Transverse colon (tissue), 4 donors: ENCODE measurements around the gene ANAPC15. TPM values are rescaled to one million over a fixed set of nuclear protein-coding genes. Genes with fewer than 3 reads are reported as not detected.

Experiments used
- DNase-seq: peaks from one replicate; pipeline ENCODE4 v3.0.0-alpha.2; 2019
- H3K27ac ChIP-seq, 4 donors: fragments of 200-600 bp; sonication (generic); 2 replicates each; pipeline ENCODE4 v1.5.1; 2016 to 2018; ENCODE audit warnings: inconsistent platforms in 4 of 4
- H3K27me3 ChIP-seq: fragments of 200-600 bp; sonication (generic); 2 replicates; pipeline ENCODE4 v1.5.1; 2017; ENCODE audit warnings: inconsistent platforms
- H3K36me3 ChIP-seq, 4 donors: fragments of 200-600 bp; sonication (generic); 2 replicates each; pipeline ENCODE4 v1.5.1; 2017 to 2019; ENCODE audit warnings: inconsistent platforms in 4 of 4
- H3K4me1 ChIP-seq, 4 donors: fragments of 200-600 bp; sonication (generic); 2 replicates each; pipeline ENCODE4 v1.5.1; 2017 to 2020; ENCODE audit warnings: inconsistent platforms in 4 of 4
- H3K4me3 ChIP-seq, 4 donors: fragments of 200-600 bp; sonication (generic); 1 replicate in 1 of 4; 2 replicates in 3 of 4; pipeline versions ENCODE4 v1.5.1 to v1.6.1; 2017 to 2019; ENCODE audit warnings: inconsistent platforms in 4 of 4
- H3K9me3 ChIP-seq, 2 donors: fragments of 200-600 bp; sonication (generic); 2 replicates each; pipeline ENCODE4 v1.5.1; 2017 to 2019; ENCODE audit warnings: inconsistent platforms in 2 of 2
- CTCF ChIP-seq, 5 experiments: fragments of 200-600 bp in 3 of 5; fragments of 450-650 bp in 2 of 5; sonication (generic) in 3 of 5; IDR thresholded peaks; 1 replicate in 2 of 5; 2 replicates in 3 of 5; pipeline ENCODE4 v1.5.1; 2016 to 2017; ENCODE audit warnings: antibody characterized with exemption in 5 of 5, inconsistent platforms in 3 of 5, mild to moderate bottlenecking in 2 of 5, moderate library complexity in 1 of 5
- EP300 ChIP-seq: sonication (generic); formaldehyde crosslinking; IDR thresholded peaks from one replicate; pipeline ENCODE4 v1.6.1; 2017; ENCODE audit warnings: antibody characterized with exemption, low read depth
- POLR2A ChIP-seq: fragments of 450-650 bp; IDR thresholded peaks from one replicate; pipeline ENCODE4 v1.6.1; 2016; ENCODE audit warnings: antibody characterized with exemption, mild to moderate bottlenecking, moderate library complexity
- POLR2AphosphoS5 ChIP-seq, 3 donors: sonication (generic); formaldehyde crosslinking; IDR thresholded peaks; one replicate each; pipeline ENCODE4 v1.6.1; 2016; ENCODE audit warnings: antibody characterized with exemption in 3 of 3
- WGBS, 2 donors: methylation state at CpG; one replicate each; pipeline ENCODE4 v1.1.5; 2018; ENCODE audit warnings: low coverage in 1 of 2; 5-methylcytosine and 5-hydroxymethylcytosine counted together
- in situ Hi-C, 4 donors: fragments of 200-750 bp; cut with MboI; loops; one replicate each; pipeline versions ENCODE4 v1.15.0 to v1.15.1; 2017; ENCODE audit warnings: low sequenced_read_pairs in 3 of 4, low pct_ligation_motif_present in 1 of 4, low pct_unique_long_range_greater_than_20kb in 1 of 4
- intact Hi-C: fragments of 100-400 bp; cut with DNase I; formaldehyde crosslinking; loops from one replicate; pipeline ENCODE4 v1.15.1; 2023; ENCODE audit warnings: low total_unique reads
- total RNA-seq, 4 donors: library from RNA; depleted of rRNA; stranded (reverse); fragments of >200 nt; gene quantifications; one replicate each; pipeline ENCODE4 v1.1.0, GENCODE V29; 2016

Gene ANAPC15
- total RNA-seq, 4 donors from 2014 or later, result 15.1 to 44.5 (median 27.6) TPM

GRCh38 chr11:72141066-72141465 lies 28.6 kb upstream of the ANAPC15 start:
- no peak overlapping the region for H3K4me3 ChIP-seq
- H3K9me3 ChIP-seq, result no peaks in the 10 kb centered on the region
- no peak overlapping the region for H3K27ac ChIP-seq
- TF ChIP-seq POLR2A (no peak), POLR2AphosphoS5 (IDR thresholded peaks at IDR 0.05) (no peak), CTCF (IDR thresholded peaks at IDR 0.05) (no peak), EP300 (no peak)
- no peaks in the 10 kb centered on the region for H3K27me3 ChIP-seq
- no peak for DNase-seq
- intact Hi-C loops (no loop called here), in situ Hi-C loops (no loop called here)
- peaks cover 0 to 6% (median 0%) of the 10 kb centered on the region in 4 donors for H3K4me1 ChIP-seq
- WGBS, 2 donors, result 76 to 79% methylated on average over 3 of the region's 3 CpGs
- no peaks in the 10 kb centered on the region for H3K36me3 ChIP-seq

GRCh38 chr11:72140661-72141060 lies 28.2 kb upstream of the ANAPC15 start:
- no peaks in the 10 kb centered on the region for H3K36me3 ChIP-seq
- TF ChIP-seq EP300 (no peak), POLR2A (no peak), POLR2AphosphoS5 (IDR thresholded peaks at IDR 0.05) (no peak), CTCF (IDR thresholded peaks at IDR 0.05) (no peak)
- intact Hi-C loops, result no loop called here
- DNase-seq, result no peak
- in situ Hi-C loops, result no loop called here
- no peaks in the 10 kb centered on the region for H3K9me3 ChIP-seq
- peaks cover 0 to 6% (median 0%) of the 10 kb centered on the region in 4 donors for H3K4me1 ChIP-seq
- H3K27me3 ChIP-seq, result no peaks in the 10 kb centered on the region
- H3K27ac ChIP-seq, result no peak overlapping the region
- WGBS, 2 donors, result 100% methylated on average over 2 of the region's 2 CpGs; no CpG with 5 or more reads in 1 of the 2 donors
- no peak overlapping the region for H3K4me3 ChIP-seq

- intact Hi-C loops (no loop called here), in situ Hi-C loops (no loop called here)
- no peaks in the 10 kb centered on the region for H3K36me3 ChIP-seq
These were observed 27.0 kb upstream of the ANAPC15 start for GRCh38 chr11:72139500-72139899.

GRCh38 chr11:72138821-72139390 lies 26.4 kb upstream of the ANAPC15 start:
- 60 to 72% methylated on average over 1 to 12 of the region's 12 CpGs for WGBS, 2 donors
- no peak for TF ChIP-seq POLR2A
- no peak for TF ChIP-seq EP300
- TF ChIP-seq CTCF (IDR thresholded peaks at IDR 0.05), result no peak
- no peak for TF ChIP-seq POLR2AphosphoS5 (IDR thresholded peaks at IDR 0.05)
- Histone ChIP-seq H3K27me3 (no peaks in the 10 kb centered on the region), H3K4me3 (no peak overlapping the region), H3K9me3 (no peaks in the 10 kb centered on the region), H3K4me1 (peaks cover 0 to 2% (median 0%) of the 10 kb centered on the region in 4 donors), H3K27ac (no peak overlapping the region), H3K36me3 (no peaks in the 10 kb centered on the region)
- DNase-seq, result no peak
- in situ Hi-C loops, result no loop called here
- intact Hi-C loops, result no loop called here

More at GRCh38 chr11:72139500-72139899, 27.0 kb upstream of the ANAPC15 start:
- Histone ChIP-seq H3K4me3 (no peak overlapping the region), H3K27ac (no peak overlapping the region), H3K4me1 (peaks cover 0 to 6% (median 0%) of the 10 kb centered on the region in 4 donors), H3K9me3 (no peaks in the 10 kb centered on the region), H3K27me3 (no peaks in the 10 kb centered on the region)
- 95 to 100% methylated on average over 2 to 11 of the region's 11 CpGs for WGBS, 2 donors
- TF ChIP-seq EP300 (no peak), POLR2A (no peak)
- no peak for DNase-seq
